Spinal cord (tissue), 10 donors: ENCODE data around the gene PPRC1. TPM values are rescaled to one million over a fixed set of nuclear protein-coding genes. Genes with fewer than 3 reads are reported as not detected.
"Not testable (repeated sequence)": the region's sequence is repeated elsewhere in the genome, so short reads cannot be mapped to it uniquely, and the experiment has no call there.

Experiments used
- DNase-seq, 6 donors: peaks; one replicate each; pipeline versions ENCODE4 v3.0.0 to v3.0.0-alpha.2; 2013 to 2015; ENCODE audit warnings: low spot score in 6 of 6, low read depth in 4 of 6
- H3K27ac ChIP-seq: one replicate; pipeline ENCODE4 v1.5.1; 2013; ENCODE audit warnings: low read depth, low read length, control low read depth
- H3K27me3 ChIP-seq: one replicate; pipeline ENCODE4 v1.6.1; 2013; ENCODE audit warnings: low read length; ENCODE audit not compliant: control insufficient read depth, insufficient read depth
- H3K36me3 ChIP-seq: one replicate; pipeline ENCODE4 v1.6.1; 2013; ENCODE audit warnings: low read length; ENCODE audit not compliant: control insufficient read depth, insufficient read depth
- H3K4me1 ChIP-seq: one replicate; pipeline ENCODE4 v1.6.1; 2013; ENCODE audit warnings: low read length; ENCODE audit not compliant: control insufficient read depth, insufficient read depth
- H3K4me3 ChIP-seq: one replicate; pipeline ENCODE4 v1.5.1; 2013; ENCODE audit warnings: low read depth, low read length, control low read depth
- H3K9me3 ChIP-seq: one replicate; pipeline ENCODE4 v1.6.1; 2013; ENCODE audit warnings: low read length; ENCODE audit not compliant: control insufficient read depth, insufficient read depth
- WGBS: methylation state at CpG from one replicate; pipeline ENCODE4 v1.1.5; 2013; ENCODE audit warnings: missing lambda C conversion rate; ENCODE audit not compliant: insufficient coverage; 5-methylcytosine and 5-hydroxymethylcytosine counted together
- polyA plus RNA-seq, 2 donors: library from polyadenylated mRNA; unstranded; fragments of 120-200 nt; gene quantifications; one replicate each; pipeline ENCODE4 v1.2.1, GENCODE V29; 2013; ENCODE audit not compliant: insufficient read length in 2 of 2
- total RNA-seq, 2 donors: library from RNA; depleted of rRNA in 1 of 2; stranded (reverse); fragments of 120-200 nt in 1 of 2; fragments of >200 nt in 1 of 2; gene quantifications; one replicate each; pipeline versions ENCODE4 v1.2.3 to v1.2.4, GENCODE V29; 2013 to 2014
- donor health status: healthy.

PPRC1 gene
- total and polyA plus RNA-seq, 4 donors: 9.9 to 30.0 (median 18.7) TPM

GRCh38 chr10:102185811-102186527 is 53.1 kb downstream of the PPRC1 start:
- Histone ChIP-seq H3K27ac (no peak overlapping the region), H3K27me3 (no peaks in the 10 kb centered on the region), H3K4me3 (no peak overlapping the region), H3K36me3 (no peaks in the 10 kb centered on the region), H3K4me1 (no peaks in the 10 kb centered on the region), H3K9me3 (no peaks in the 10 kb centered on the region)
- DNase-seq: no peak
- WGBS: 53% methylated on average over 3 of the region's 15 CpGs

DNA sequence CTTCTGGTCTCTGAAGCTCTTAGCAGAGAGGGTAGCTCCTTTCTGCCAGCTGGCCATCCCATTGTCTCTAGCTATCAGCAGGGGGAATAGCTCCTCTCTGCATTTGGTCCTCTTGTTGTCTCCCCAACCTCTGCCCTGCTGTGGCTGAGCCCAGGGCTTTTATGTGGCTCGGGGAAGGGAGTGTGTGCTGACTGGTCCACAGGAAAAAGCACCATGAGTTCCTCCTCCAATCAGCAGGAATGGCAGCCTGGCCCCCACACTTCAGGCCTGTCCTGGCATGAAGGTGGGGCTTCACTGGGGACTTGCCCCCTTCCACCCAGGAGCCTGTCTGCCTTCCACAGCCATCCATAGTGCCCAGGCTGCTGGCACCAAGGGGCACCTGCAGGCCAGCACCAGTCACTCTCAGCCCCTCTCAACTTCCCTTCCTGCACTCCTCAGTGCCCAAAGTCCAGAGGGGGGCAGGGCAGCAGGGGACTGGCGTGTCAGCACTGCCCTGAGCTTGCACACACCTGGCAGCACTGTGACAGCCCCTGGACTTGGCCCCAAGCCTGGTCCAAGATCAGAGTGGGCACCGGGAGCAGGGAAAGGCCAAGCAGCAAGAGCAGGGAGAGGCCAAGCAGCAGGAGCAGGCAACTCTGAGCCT is 55.6 kb downstream of the PPRC1 start:
- Histone ChIP-seq H3K4me3 (no peak overlapping the region), H3K4me1 (no peaks in the 10 kb centered on the region), H3K27ac (no peak overlapping the region), H3K27me3 (no peaks in the 10 kb centered on the region), H3K9me3 (no peaks in the 10 kb centered on the region), H3K36me3 (no peaks in the 10 kb centered on the region)
- 66% methylated on average over 3 of the region's 3 CpGs for WGBS
- DNase-seq: no peak

DNA sequence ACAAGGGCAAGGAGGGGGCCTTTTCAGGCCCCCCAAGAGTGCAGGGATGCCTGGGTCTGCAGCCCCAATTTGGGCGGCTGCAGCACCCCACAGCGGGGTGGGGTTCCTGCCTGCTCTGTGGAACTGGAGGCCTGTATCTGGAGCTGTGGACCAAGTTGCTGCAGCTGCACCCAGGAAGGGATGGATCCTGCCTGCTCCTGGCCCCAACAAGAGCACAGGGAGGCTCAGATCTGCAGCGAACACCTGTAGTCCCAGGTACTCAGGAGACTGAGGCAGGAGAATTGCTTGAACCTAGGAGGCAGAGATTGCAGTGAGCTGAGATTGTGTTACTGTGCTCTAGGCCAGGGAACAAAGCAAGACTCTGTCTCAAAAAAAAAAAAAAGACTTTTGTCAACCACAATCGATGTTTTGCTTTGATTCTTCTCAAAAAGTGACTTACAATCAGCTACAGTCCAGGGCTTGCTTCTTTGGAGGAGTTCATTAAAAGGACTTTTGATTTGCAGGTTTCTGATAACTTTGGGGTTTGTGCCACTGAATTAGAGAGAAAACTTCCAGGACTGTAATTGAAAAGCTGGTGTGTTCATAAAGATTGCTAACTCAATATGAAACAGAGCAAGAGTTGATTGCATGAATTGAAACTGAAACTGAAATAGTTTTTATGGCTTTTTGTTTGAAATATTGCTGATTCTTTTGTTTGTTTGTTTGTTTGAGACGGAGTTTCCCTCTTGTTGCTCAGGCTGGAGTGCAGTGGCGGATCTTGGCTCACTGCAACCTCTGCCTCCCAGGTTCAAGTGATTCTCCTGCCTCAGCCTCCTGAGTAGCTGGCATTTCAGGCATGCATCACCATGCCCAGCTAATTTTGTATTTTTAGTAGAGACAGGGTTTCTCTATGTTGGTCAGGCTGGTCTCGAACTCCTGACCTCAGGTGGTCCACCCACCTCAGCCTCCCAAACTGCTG is 56.4 kb downstream of the PPRC1 start:
- not testable (repeated sequence) for H3K4me3 ChIP-seq, H3K36me3 ChIP-seq, H3K4me1 ChIP-seq, H3K9me3 ChIP-seq, DNase-seq, H3K27ac ChIP-seq, H3K27me3 ChIP-seq
- WGBS: 91% methylated on average over 5 of the region's 7 CpGs

- no peaks in the 10 kb centered on the region for H3K27me3 ChIP-seq
These were observed 59.1 kb downstream of the PPRC1 start for GRCh38 chr10:102191956-102192355.

DNA sequence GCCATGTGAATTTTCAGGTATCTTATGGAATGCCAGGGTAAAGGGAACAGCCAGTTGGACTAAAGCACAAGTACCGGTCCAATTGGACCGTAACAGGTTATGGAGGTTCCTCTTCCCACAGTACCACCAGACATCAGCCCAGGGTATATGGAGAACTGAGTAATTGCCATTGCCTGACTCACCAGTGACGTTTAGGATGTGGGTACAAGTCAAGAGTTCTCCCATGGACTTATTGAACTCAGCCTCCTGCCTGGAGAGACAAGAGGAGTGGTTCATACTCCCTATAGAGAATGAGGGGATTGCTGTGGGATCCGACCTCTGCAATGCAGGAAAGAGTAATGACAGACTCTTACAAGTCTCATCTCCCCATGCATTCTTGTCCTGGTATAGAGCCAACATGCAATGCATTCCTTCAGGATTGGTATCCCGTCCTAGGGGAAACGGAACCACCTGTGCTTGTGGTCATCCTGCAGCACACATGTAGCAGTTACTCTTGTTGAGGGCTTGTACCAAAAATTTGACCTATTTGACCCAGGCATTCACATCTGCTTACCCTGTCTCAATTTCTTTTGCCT is 62.5 kb downstream of the PPRC1 start:
- no peaks in the 10 kb centered on the region for H3K27me3 ChIP-seq
- H3K9me3 ChIP-seq: no peaks in the 10 kb centered on the region
- DNase-seq: no peak
- 72% methylated on average over 3 of the region's 6 CpGs for WGBS
- no peak overlapping the region for H3K4me3 ChIP-seq
- H3K4me1 ChIP-seq: no peaks in the 10 kb centered on the region
- no peak overlapping the region for H3K27ac ChIP-seq
- no peaks in the 10 kb centered on the region for H3K36me3 ChIP-seq

More at GRCh38 chr10:102191956-102192355, 59.1 kb downstream of the PPRC1 start:
- H3K4me3 ChIP-seq: no peak overlapping the region
- DNase-seq: no peak
- H3K9me3 ChIP-seq: no peaks in the 10 kb centered on the region
- no peaks in the 10 kb centered on the region for H3K36me3 ChIP-seq
- H3K4me1 ChIP-seq: no peaks in the 10 kb centered on the region
- WGBS: 100% methylated on average over 5 of the region's 7 CpGs
- H3K27ac ChIP-seq: no peak overlapping the region

- 100% methylated on average over 1 of the region's 2 CpGs for WGBS
These were observed 64.1 kb downstream of the PPRC1 start for GRCh38 chr10:102196893-102197292.

GRCh38 chr10:102198027-102198426 is 65.2 kb downstream of the PPRC1 start:
- peaks cover 1% of the 10 kb centered on the region for H3K27me3 ChIP-seq
- no peak overlapping the region for H3K4me3 ChIP-seq
- H3K4me1 ChIP-seq: no peaks in the 10 kb centered on the region
- H3K36me3 ChIP-seq: no peaks in the 10 kb centered on the region
- DNase-seq: no peak
- H3K9me3 ChIP-seq: no peaks in the 10 kb centered on the region
- no peak overlapping the region for H3K27ac ChIP-seq
- WGBS: no CpG with 5 or more reads among the region's 2 CpGs

More at GRCh38 chr10:102196893-102197292, 64.1 kb downstream of the PPRC1 start:
- Histone ChIP-seq H3K9me3 (no peaks in the 10 kb centered on the region), H3K27me3 (no peaks in the 10 kb centered on the region), H3K36me3 (no peaks in the 10 kb centered on the region), H3K4me3 (no peak overlapping the region), H3K27ac (no peak overlapping the region), H3K4me1 (no peaks in the 10 kb centered on the region)
- no peak for DNase-seq
